Mesenchymal stem cell (in vitro differentiated cells and primary cell): Measurements from ENCODE around the gene HNRNPCL1. TPM values are rescaled to one million over a fixed set of nuclear protein-coding genes. Genes with fewer than 3 reads are reported as not detected.
"Not testable (repeated sequence)": the region's sequence is repeated elsewhere in the genome, so short reads cannot be mapped to it uniquely, and the experiment has no call there.

Experiments used
- DNase-seq: peaks from one replicate; pipeline ENCODE4 v3.0.0-alpha.2; 2013
- H2AFZ ChIP-seq: one replicate; pipeline ENCODE4 v1.6.1; 2013; ENCODE audit warnings: low read depth, mild to moderate bottlenecking, control low read depth, inconsistent platforms, low read length, moderate library complexity
- H2AK5ac ChIP-seq: 2 replicates; pipeline ENCODE4 v1.6.1; 2013; ENCODE audit warnings: low read length, moderate library complexity, mild to moderate bottlenecking, inconsistent platforms; ENCODE audit not compliant: severe bottlenecking
- H2BK120ac ChIP-seq: one replicate; pipeline ENCODE4 v1.6.1; 2013; ENCODE audit warnings: low read depth, mild to moderate bottlenecking, inconsistent platforms, low read length, moderate library complexity
- H2BK12ac ChIP-seq, 2 experiments: one replicate each; pipeline ENCODE4 v1.6.1; 2013; ENCODE audit warnings: inconsistent platforms in 2 of 2, low read length in 2 of 2, mild to moderate bottlenecking in 2 of 2, moderate library complexity in 2 of 2, control low read depth in 1 of 2
- H2BK15ac ChIP-seq: one replicate; pipeline ENCODE4 v1.6.1; 2013; ENCODE audit warnings: mild to moderate bottlenecking, low read depth, inconsistent platforms; ENCODE audit not compliant: poor library complexity, severe bottlenecking
- H2BK5ac ChIP-seq: 2 replicates; pipeline ENCODE4 v1.6.1; 2013; ENCODE audit warnings: low read depth, mild to moderate bottlenecking, low read length, control low read depth, inconsistent platforms; ENCODE audit not compliant: poor library complexity, severe bottlenecking
- H3K14ac ChIP-seq, 2 experiments: one replicate each; pipeline ENCODE4 v1.6.1; 2013; ENCODE audit warnings: inconsistent platforms in 2 of 2, low read length in 2 of 2, control low read depth in 1 of 2, mild to moderate bottlenecking in 1 of 2, moderate library complexity in 1 of 2
- H3K18ac ChIP-seq, 2 experiments: one replicate each; pipeline ENCODE4 v1.6.1; 2013; ENCODE audit warnings: inconsistent platforms in 2 of 2, low read length in 2 of 2, control low read depth in 1 of 2, low read depth in 1 of 2, mild to moderate bottlenecking in 1 of 2
- H3K23ac ChIP-seq, 2 experiments: one replicate each; pipeline ENCODE4 v1.6.1; 2013; ENCODE audit warnings: inconsistent platforms in 2 of 2, low read length in 2 of 2, mild to moderate bottlenecking in 2 of 2, moderate library complexity in 2 of 2, control low read depth in 1 of 2
- H3K27ac ChIP-seq: 2 replicates; pipeline ENCODE4 v1.5.1; 2013; ENCODE audit warnings: mild to moderate bottlenecking, moderate library complexity, low read length, control low read depth, inconsistent platforms; ENCODE audit not compliant: poor library complexity, severe bottlenecking
- H3K27me3 ChIP-seq, 2 experiments: 2 replicates each; pipeline versions ENCODE4 v1.6.1 to v1.7.0; 2013; ENCODE audit warnings: low read length in 2 of 2, mild to moderate bottlenecking in 2 of 2, moderate library complexity in 2 of 2, control low read depth in 1 of 2, inconsistent platforms in 1 of 2; ENCODE audit not compliant: control insufficient read depth in 1 of 2, insufficient read depth in 1 of 2
- H3K36me3 ChIP-seq, 2 experiments: 2 replicates each; pipeline versions ENCODE4 v1.6.1 to v1.7.0; 2013; ENCODE audit warnings: low read length in 2 of 2, control low read depth in 1 of 2, inconsistent platforms in 1 of 2, low read depth in 1 of 2, mild to moderate bottlenecking in 1 of 2; ENCODE audit not compliant: insufficient read depth in 2 of 2, control insufficient read depth in 1 of 2
- H3K4ac ChIP-seq, 2 experiments: one replicate each; pipeline ENCODE4 v1.6.1; 2013; ENCODE audit warnings: inconsistent platforms in 2 of 2, low read length in 2 of 2, mild to moderate bottlenecking in 2 of 2, moderate library complexity in 2 of 2, control low read depth in 1 of 2, low read depth in 1 of 2
- H3K4me1 ChIP-seq: 2 replicates; pipeline ENCODE4 v1.6.1; 2013; ENCODE audit warnings: low read depth, low read length, control low read depth; ENCODE audit not compliant: control insufficient read depth, insufficient read depth
- H3K4me2 ChIP-seq: 2 replicates; pipeline ENCODE4 v1.6.1; 2013; ENCODE audit warnings: low read length, mild to moderate bottlenecking, inconsistent platforms; ENCODE audit not compliant: poor library complexity, severe bottlenecking
- H3K4me3 ChIP-seq, 2 experiments: 2 replicates each; pipeline versions ENCODE4 v1.5.1 to v1.7.0; 2013; ENCODE audit warnings: low read length in 2 of 2, mild to moderate bottlenecking in 2 of 2, control low read depth in 1 of 2, low read depth in 1 of 2; ENCODE audit not compliant: insufficient read depth in 1 of 2
- H3K79me1 ChIP-seq: replicated peaks from 2 replicates; pipeline ENCODE4 v1.6.1; 2013; ENCODE audit warnings: mild to moderate bottlenecking, control low read depth, low read length, inconsistent platforms; ENCODE audit not compliant: poor library complexity, severe bottlenecking
- H3K9ac ChIP-seq: 2 replicates; pipeline ENCODE4 v1.7.0; 2013; ENCODE audit warnings: mild to moderate bottlenecking, low read length, moderate library complexity
- H3K9me3 ChIP-seq: 2 replicates; pipeline ENCODE4 v1.7.0; 2013; ENCODE audit warnings: mild to moderate bottlenecking, low read length; ENCODE audit not compliant: control insufficient read depth
- H4K8ac ChIP-seq: one replicate; pipeline ENCODE4 v1.6.1; 2013; ENCODE audit warnings: inconsistent platforms, mild to moderate bottlenecking, low read length, moderate library complexity
- H4K91ac ChIP-seq: one replicate; pipeline ENCODE4 v1.6.1; 2013; ENCODE audit warnings: mild to moderate bottlenecking, low read length, inconsistent platforms
- WGBS: methylation state at CpG from one replicate; pipeline ENCODE4 v1.1.7; 2013; ENCODE audit warnings: mixed read lengths; 5-methylcytosine and 5-hydroxymethylcytosine counted together
- polyA plus RNA-seq, 2 experiments: library from polyadenylated mRNA; stranded (reverse); fragments of 200-250 nt; gene quantifications; one replicate each; pipeline ENCODE4 v1.2.3, GENCODE V29; 2013

HNRNPCL1 gene
- polyA plus RNA-seq (2013, experiment 1 of 2), result not detected
- not detected for polyA plus RNA-seq (2013, experiment 2 of 2)

- H3K4me2 ChIP-seq, H3K4me3 ChIP-seq, H3K36me3 ChIP-seq, H3K27me3 ChIP-seq, H2BK120ac ChIP-seq, H4K91ac ChIP-seq, H3K18ac ChIP-seq, H4K8ac ChIP-seq, H2BK5ac ChIP-seq, H3K79me1 ChIP-seq, H3K4ac ChIP-seq, H2BK12ac ChIP-seq, H3K9me3 ChIP-seq, H2AK5ac ChIP-seq, H3K23ac ChIP-seq, DNase-seq, H3K27ac ChIP-seq, H2BK15ac ChIP-seq, H3K4me1 ChIP-seq, H2AFZ ChIP-seq, H3K14ac ChIP-seq, H3K9ac ChIP-seq: not testable (repeated sequence)
- WGBS, result 74% methylated on average over 7 of the region's 7 CpGs
These were observed at the start of gene HNRNPCL1 for GRCh38 chr1:12848620-12849019. Gene HNRNPCL1, minus strand, starts transcription at chr1:12848720. Its CDS starts 431 bp downstream, at chr1:12848289.

- H3K27me3 ChIP-seq, H3K9me3 ChIP-seq, H2AK5ac ChIP-seq, H3K4me3 ChIP-seq, H2AFZ ChIP-seq, H3K9ac ChIP-seq, H4K8ac ChIP-seq, H3K18ac ChIP-seq, H3K4me2 ChIP-seq, H3K4me1 ChIP-seq, H2BK12ac ChIP-seq, DNase-seq, H2BK120ac ChIP-seq, H2BK15ac ChIP-seq, H3K14ac ChIP-seq, H4K91ac ChIP-seq, H3K4ac ChIP-seq, H3K79me1 ChIP-seq, H3K36me3 ChIP-seq, H2BK5ac ChIP-seq, H3K23ac ChIP-seq, H3K27ac ChIP-seq: not testable (repeated sequence)
- no CpG with 5 or more reads among the region's 1 CpG for WGBS
These were observed 49.6 kb upstream of the HNRNPCL1 start, which contains the start of gene PRAMEF10 for GRCh38 chr1:12898170-12898569. Gene PRAMEF10, minus strand, starts transcription at chr1:12898270. Its CDS starts 2,423 bp downstream, at chr1:12895847.

- not testable (repeated sequence) for H2BK15ac ChIP-seq, DNase-seq, H3K9ac ChIP-seq, H3K18ac ChIP-seq, H2AK5ac ChIP-seq, H3K4me2 ChIP-seq, H3K36me3 ChIP-seq, H3K79me1 ChIP-seq, H4K91ac ChIP-seq, H3K4ac ChIP-seq, H3K4me1 ChIP-seq, H3K23ac ChIP-seq, H2BK5ac ChIP-seq, H2BK12ac ChIP-seq, H3K27ac ChIP-seq, H2BK120ac ChIP-seq, H2AFZ ChIP-seq, H3K27me3 ChIP-seq, H3K9me3 ChIP-seq, H3K14ac ChIP-seq, H4K8ac ChIP-seq, H3K4me3 ChIP-seq
- WGBS, result 70% methylated on average over 2 of the region's 3 CpGs
These were observed 37.6 kb upstream of the HNRNPCL1 start, which contains the start of gene PRAMEF4 for GRCh38 chr1:12886101-12886500. Gene PRAMEF4, minus strand, starts transcription at chr1:12886201. Its CDS starts 2,807 bp downstream, at chr1:12883394.

GRCh38 chr1:12878453-12878852, 29.9 kb upstream of the HNRNPCL1 start:
- not testable (repeated sequence) for DNase-seq, H3K9ac ChIP-seq, H2BK12ac ChIP-seq, H2BK5ac ChIP-seq, H3K36me3 ChIP-seq, H3K27me3 ChIP-seq, H3K14ac ChIP-seq, H4K8ac ChIP-seq, H2BK120ac ChIP-seq, H3K23ac ChIP-seq, H2AFZ ChIP-seq, H2AK5ac ChIP-seq, H2BK15ac ChIP-seq, H3K4ac ChIP-seq, H3K4me1 ChIP-seq, H3K4me3 ChIP-seq, H3K27ac ChIP-seq, H3K4me2 ChIP-seq, H3K9me3 ChIP-seq, H3K79me1 ChIP-seq, H4K91ac ChIP-seq, H3K18ac ChIP-seq
- WGBS, result no CpG with 5 or more reads among the region's 4 CpGs
